Omental fat pad (tissue), 4 donors: ENCODE measurements around the gene SEC23IP. TPM values are rescaled to one million over a fixed set of nuclear protein-coding genes. Genes with fewer than 3 reads are reported as not detected.

Experiments used
- ATAC-seq: fragments of 150-250 bp; one replicate; pipeline ENCODE4 v1.9.1; 2016; ENCODE audit warnings: mild to moderate bottlenecking, moderate library complexity; ENCODE audit not compliant: low FRiP score
- DNase-seq: peaks from one replicate; pipeline ENCODE4 v3.0.0-alpha.2; 2019; ENCODE audit warnings: low spot score
- small RNA-seq: library from RNA; depleted of rRNA; stranded (forward); fragments of <200 nt; gene quantifications from one replicate; pipeline ENCODE3, GENCODE V24; 2016
- total RNA-seq, 4 donors: library from RNA; depleted of rRNA; stranded (reverse); fragments of >200 nt; gene quantifications; one replicate each; pipeline ENCODE4 v1.1.0, GENCODE V29; 2016
- TF ChIP-seq, protein P1 (sequence below), 3 donors: fragments of 450-650 bp; IDR thresholded peaks; one replicate each; pipeline ENCODE4 v1.5.1; 2016 to 2017; ENCODE audit warnings: antibody characterized with exemption in 3 of 3, mild to moderate bottlenecking in 3 of 3, moderate library complexity in 2 of 3

SEC23IP gene
- total RNA-seq, 4 donors from 2014 or later = 15.9 to 37.3 (median 19.7) TPM

DNA sequence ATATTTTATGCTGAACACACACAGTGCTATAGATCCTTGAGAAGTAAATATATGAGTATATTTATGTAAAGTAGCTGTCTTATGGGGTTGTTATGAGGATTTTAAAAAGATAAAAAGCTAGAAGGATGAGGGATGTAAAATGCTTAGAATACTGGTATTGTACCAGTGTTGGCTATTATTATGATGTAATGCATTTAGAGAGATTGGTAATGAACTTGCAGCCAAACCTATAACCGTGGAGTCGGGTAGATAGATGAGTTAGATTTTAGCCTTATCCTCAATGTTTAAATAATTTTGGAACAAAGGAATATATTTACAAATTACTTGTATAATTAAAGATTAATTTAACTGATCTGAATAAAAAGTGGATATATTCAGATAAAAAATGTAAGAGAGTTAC, 99.3 kb downstream of the SEC23IP start:
- TF ChIP-seq, protein P1, sequence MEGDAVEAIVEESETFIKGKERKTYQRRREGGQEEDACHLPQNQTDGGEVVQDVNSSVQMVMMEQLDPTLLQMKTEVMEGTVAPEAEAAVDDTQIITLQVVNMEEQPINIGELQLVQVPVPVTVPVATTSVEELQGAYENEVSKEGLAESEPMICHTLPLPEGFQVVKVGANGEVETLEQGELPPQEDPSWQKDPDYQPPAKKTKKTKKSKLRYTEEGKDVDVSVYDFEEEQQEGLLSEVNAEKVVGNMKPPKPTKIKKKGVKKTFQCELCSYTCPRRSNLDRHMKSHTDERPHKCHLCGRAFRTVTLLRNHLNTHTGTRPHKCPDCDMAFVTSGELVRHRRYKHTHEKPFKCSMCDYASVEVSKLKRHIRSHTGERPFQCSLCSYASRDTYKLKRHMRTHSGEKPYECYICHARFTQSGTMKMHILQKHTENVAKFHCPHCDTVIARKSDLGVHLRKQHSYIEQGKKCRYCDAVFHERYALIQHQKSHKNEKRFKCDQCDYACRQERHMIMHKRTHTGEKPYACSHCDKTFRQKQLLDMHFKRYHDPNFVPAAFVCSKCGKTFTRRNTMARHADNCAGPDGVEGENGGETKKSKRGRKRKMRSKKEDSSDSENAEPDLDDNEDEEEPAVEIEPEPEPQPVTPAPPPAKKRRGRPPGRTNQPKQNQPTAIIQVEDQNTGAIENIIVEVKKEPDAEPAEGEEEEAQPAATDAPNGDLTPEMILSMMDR (IDR thresholded peaks at IDR 0.05) = no peak
- no peak for DNase-seq
- ATAC-seq = no peak

Small RNA genes lying within 50 kb of the gene (small RNA-seq; reads per million reads assigned to genes)
- gene MIR4682 = not detected

Other genes with a start within 250 kb of the SEC23IP start
- gene BAG3, start 241.3 kb upstream of the SEC23IP start, total RNA-seq = 10 to 100 TPM; 16.1 to 98.0 (median 58.8) TPM
- gene INPP5F, start 166.7 kb upstream of the SEC23IP start, total RNA-seq = 10 to 100 TPM in 3 of 4 donors, 1 to 10 TPM in 1; 7.8 to 19.8 (median 12.3) TPM
- 10 to 100 TPM; 38.6 to 85.1 (median 56.3) TPM for gene MCMBP, start 19.9 kb upstream of the SEC23IP start, total RNA-seq